GM12874 (cell line): Measurements from ENCODE around the gene ULK3.

Experiments
- CTCF ChIP-seq: IDR thresholded peaks from 2 replicates; pipeline ENCODE4 v1.5.1; 2011; ENCODE audit warnings: low read depth, mild to moderate bottlenecking, control low read depth, low read length, moderate library complexity; ENCODE audit not compliant: insufficient read depth

The ULK3 gene

GRCh38 chr15:74808840-74809229 is 34.1 kb downstream of the ULK3 start:
- TF ChIP-seq CTCF, result no peak

GRCh38 chr15:74808078-74808839 is 34.7 kb downstream of the ULK3 start:
- no peak for TF ChIP-seq CTCF

- TF ChIP-seq CTCF, result no peak
Observed at GRCh38 chr15:74807282-74807681, 35.7 kb downstream of the ULK3 start.

GRCh38 chr15:74804935-74805334 is 38.0 kb downstream of the ULK3 start:
- no peak for TF ChIP-seq CTCF

- TF ChIP-seq CTCF, result no peak
Observed at GRCh38 chr15:74802862-74803447, 40.0 kb downstream of the ULK3 start.

GRCh38 chr15:74802290-74802689 is 40.7 kb downstream of the ULK3 start:
- no peak for TF ChIP-seq CTCF

GRCh38 chr15:74801311-74801997 is 41.5 kb downstream of the ULK3 start:
- TF ChIP-seq CTCF, result no peak
